NCI-H2196 treated with DMSO at 0.1 percent for 48 hours (cell line): Measurements from ENCODE around the gene SOCS6.
"Not testable (repeated sequence)": the region's sequence is repeated elsewhere in the genome, so short reads cannot be mapped to it uniquely, and the experiment has no call there.

Experiments used
- DNase-seq: peaks from one replicate; lab custom pipeline; 2025; ENCODE audit not compliant: unreplicated experiment; lab: John Stamatoyannopoulos, UW

SOCS6 gene

DNA sequence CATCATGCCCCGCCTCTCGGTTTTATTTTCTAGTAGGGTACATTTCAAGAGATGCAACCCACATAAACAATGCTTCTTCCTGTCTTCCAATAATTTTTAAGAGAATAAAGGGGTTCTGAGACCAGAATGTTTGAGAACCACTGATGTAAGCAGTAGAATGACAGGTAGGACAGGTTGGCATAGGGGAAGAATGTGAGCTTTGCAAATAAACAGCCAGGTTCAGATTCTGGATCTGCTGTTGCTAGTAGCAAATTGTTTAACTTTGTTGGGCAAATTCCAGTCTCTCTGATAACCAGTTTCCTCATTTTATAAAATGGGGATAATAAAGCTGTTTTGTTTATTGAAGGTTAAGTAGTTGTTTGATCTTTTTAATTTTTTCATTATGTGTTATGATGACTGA is 32.8 kb downstream of the SOCS6 start:
- DNase-seq: no peak

DNA sequence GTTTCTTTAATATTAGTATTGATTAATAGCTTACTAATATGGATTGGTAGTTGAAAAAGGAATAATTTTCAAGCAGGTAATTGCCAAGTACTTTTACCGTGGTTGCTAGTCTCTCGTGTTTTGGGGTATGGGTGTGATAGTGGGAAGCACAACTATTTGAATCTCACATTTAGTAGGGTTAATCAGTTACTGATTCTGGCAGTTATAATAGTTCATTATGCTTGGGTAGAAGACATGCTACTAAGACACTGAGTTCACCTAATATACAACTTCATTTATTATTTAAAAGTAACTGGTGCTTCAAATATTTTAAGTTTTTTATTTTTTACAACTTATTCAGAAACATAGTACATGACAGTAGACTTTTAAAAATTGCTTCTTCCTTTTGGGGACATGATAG is 33.5 kb downstream of the SOCS6 start:
- DNase-seq: no peak

DNA sequence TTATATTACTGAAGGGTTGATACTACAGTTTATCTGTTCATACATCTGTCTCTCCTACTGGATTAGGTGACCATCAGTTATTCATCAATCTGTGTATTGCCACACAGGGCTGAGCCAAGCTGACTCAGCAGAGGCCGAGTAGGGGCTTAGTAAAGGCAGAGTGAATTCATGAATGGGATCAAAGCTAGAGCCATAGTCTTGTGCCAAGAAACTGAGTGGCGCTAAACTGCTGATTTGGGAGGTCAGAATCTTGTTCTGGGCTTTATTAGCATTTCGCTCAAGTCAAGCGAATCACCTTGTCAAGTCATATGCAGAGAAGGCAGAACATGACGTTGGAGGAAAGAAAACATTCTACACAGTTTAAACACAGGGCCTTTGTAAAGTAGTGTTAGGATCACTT is 34.1 kb downstream of the SOCS6 start:
- no peak for DNase-seq

DNA sequence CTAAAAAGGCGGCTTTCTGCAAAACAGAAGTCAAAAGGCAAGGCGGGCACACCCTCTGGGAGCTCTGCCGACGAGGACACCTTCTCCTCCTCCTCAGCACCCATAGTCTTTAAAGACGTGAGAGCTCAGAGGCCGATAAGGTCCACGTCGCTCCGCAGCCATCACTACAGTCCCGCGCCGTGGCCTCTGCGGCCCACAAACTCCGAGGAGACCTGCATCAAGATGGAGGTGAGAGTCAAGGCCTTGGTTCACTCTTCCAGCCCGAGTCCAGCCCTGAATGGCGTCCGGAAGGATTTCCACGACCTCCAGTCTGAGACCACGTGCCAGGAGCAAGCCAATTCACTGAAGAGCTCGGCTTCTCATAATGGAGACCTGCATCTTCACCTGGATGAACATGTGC is 36.1 kb downstream of the SOCS6 start:
- no peak for DNase-seq

DNA sequence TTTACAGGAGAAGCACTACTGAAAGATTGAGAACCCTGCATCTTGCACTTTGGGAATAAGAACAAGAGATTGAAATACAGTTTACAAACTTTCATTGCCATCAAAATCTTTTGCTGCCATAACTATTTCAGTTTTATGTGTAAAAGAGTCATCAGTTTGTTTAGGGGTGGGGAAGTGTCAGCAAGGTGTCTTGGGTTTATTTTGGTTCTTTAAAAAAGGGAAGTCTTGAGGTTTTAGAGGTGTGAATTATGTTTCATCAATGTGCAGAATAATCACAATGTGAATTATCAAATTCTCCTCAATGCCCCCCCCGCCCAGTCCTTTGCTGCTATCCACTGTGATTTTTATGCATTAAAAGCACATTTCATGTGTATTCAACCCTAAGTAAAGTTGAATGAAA is 37.4 kb downstream of the SOCS6 start:
- DNase-seq: no peak

DNA sequence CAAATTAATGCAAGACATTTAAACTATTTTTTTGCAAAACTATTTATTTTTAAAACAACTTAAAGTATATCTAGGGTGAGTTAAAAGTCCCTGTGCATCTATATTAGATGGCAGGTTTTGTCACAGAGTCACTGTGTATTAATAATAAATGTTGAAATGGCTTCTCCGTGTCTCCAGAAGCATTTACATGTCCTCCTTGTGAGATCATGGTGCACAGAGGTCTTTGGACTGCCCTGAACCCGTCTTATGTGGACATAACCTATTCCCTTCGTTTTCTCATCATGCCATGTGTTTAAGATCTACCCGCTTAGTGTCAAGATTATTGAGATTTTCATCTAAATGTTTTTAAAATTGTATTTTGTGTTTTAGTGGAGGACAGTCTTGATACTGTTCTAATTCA is 39.3 kb downstream of the SOCS6 start:
- DNase-seq: no peak

DNA sequence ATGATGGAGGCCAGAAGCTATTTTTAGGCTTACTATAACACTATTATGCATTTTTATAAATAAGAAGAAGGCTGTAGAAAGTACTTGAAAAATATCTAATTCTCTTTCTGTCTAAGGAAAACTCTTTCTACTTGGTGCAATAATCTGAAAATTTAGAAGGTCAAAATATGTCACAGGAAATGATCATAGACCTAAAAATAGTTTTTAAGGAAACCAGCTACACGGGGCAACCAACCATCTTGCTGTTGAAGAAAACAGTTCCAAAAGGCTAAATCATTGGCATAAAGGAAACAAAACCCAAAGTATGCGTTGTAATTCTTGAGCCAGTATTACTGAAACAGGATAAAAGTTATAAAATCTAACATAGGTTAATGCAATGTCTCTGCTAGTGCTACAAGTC is 40.2 kb downstream of the SOCS6 start:
- DNase-seq: no peak

DNA sequence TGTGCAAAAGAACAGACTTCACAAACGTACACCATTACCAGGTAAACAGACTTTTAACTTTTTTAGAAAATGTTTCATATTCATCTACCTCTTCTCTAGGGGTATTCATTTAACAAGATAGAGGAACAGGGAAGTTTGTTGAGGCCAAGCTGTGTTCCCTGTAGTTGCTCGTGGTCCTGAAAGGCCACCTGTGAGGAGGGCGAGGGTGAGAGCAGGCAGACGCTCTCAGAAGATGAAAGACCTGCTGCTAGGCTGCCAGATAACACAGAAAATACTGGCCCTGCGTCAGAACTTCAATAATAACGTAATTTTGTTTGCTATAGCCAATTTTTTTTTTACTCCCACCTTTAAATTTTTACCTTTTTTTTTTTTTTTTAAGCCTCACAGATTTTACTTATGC is 42.0 kb downstream of the SOCS6 start:
- no peak for DNase-seq

GRCh38 chr18:70331456-70332097 is 42.7 kb downstream of the SOCS6 start:
- no peak for DNase-seq

GRCh38 chr18:70332694-70333093 is 43.8 kb downstream of the SOCS6 start:
- DNase-seq: no peak

DNA sequence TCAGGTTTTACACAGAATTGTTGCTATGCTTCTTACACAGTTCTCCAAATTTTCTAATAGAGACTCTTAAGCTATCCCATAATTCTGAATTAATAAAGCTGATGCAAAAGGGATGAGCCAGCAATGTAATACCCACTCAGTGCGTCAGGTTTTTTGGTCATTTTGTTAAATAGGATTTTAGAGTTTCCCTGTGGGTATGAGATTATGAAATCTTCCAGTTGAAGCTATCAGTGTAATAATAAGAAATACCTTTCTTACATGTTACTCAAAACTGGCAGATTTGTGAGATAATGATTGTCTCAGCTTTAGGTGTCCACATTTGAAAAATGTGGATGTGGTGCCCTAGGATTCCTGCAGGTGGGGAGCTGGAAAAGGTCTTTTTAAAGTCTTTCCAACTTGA is 44.5 kb downstream of the SOCS6 start:
- DNase-seq: no peak

- DNase-seq: no peak
Measured at GRCh38 chr18:70333757-70334156, 44.9 kb downstream of the SOCS6 start.

GRCh38 chr18:70334264-70334663 is 45.4 kb downstream of the SOCS6 start:
- no peak for DNase-seq

DNA sequence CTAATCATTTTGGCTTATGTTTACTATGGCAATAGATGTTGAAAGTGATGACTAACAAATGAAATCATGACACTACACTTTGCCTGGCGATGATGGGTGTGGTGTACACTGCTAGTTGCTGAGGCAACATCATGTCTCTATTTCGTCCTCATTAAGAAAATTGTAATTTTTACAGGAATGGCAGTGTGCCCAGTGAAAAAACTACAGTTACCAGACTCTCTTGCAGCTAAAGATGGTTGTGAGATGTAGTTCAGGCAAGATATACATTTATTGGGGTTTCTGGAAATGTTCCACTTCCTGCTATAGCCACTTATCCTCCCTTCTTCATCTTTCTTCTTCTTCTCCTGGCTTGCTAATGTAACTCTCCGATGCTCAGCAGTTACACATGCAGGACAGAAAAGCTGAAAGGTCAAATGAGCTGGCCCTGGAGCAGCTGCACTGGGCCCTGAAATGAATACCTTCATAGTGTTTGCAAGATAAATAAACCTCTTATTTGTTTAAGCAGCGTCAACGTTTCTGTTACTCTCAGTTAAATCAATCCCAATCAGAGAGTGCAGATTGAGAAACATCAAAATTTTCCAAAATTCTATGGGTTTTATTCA is 46.0 kb downstream of the SOCS6 start:
- no peak for DNase-seq

DNA sequence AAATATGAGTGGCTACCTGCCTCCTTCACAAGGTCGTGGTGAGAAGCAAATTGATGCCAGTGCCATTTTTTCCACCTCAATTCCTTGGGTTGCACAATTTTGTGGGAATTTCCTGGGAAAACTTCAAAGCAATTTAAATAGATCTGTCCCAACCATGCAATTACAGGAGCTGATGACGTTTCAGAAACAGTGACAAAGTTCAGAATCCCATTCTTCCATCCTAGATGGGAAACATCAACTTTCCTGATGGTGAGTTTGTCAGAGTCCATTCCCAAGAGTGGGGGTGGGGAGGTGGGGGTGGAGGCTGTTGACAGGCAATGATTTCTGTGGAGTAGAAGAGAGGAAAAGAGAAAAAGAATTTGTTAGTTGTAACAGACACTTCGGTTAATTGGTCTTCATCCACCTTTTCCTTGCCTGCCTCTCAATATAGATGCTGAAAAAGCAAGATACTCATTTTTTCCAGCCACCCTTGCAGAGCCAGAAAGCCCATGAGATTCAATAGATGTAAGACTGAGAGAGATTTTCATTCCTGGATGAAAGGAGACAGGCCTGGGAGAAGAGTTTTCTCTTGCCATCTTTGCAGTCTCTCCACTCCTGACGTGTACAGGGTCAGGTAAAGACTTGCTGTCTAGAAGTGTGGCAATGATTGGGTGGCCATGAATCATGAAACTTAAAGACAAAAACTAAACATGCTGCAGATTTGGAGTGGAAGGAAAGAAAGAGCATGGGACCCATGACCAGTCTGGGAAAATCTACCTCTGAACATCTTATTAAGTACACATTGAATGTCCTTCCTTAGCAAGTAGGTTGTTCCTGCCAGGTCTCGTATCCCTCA is 47.3 kb downstream of the SOCS6 start:
- DNase-seq: no peak

DNA sequence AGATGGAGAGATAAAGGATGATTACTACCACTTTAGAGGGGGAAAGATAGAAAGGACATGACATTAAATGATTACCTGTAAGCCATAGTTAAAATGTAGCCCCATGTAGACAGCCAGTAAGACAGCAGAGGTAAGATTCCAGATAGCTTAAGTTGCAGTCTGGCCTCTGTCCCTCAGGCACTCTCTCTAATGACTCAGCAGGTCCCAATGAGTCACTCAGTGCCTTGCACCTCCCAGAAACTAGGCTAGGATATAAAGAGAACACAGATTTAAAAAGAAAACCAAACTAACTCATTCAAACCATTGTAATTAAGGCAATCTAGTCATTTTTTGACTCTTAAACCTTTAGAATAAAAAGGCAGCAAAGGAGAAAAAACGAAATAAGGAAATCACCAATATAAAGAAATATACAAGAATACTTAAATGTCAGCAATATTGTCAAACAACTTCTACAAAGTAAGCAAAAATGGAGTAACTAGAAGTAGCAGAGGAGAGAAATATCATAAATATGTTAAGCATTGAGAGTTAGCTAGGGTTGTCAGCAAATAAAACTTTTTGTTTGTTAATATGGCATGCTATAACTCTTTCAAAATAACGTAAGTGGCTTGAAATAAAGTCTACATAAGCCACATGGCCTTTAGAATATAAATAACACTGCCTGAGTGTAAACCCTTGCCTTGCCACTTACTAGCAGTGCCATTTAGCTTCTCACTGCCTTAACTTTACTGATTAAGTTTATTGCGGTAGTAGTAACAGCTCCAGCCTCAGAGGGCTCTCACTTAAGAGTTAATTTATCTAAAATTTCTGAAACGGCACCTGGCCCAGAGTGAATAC is 48.5 kb downstream of the SOCS6 start:
- no peak for DNase-seq

- DNase-seq: no peak
Measured at GRCh38 chr18:70338890-70339289, 50.0 kb downstream of the SOCS6 start.

DNA sequence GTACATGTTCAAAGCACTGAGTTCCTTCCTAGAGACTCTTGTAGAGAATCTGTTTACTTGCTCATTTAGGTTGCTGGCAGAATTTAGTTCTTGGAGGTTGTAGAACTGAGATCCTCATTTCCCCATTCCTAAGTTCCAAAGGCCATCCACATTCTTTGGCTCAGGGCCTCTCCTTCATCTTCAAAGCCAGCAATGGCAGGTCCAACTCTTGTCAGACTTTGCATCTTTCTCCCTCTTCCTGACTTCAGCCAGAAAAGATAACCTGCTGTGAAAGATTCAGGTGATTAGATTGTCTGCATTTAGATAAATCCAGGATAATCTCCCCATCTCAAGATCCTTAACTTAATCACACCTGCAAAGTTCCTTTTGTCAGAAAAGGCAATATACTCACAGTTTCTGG is 51.1 kb downstream of the SOCS6 start:
- no peak for DNase-seq

DNA sequence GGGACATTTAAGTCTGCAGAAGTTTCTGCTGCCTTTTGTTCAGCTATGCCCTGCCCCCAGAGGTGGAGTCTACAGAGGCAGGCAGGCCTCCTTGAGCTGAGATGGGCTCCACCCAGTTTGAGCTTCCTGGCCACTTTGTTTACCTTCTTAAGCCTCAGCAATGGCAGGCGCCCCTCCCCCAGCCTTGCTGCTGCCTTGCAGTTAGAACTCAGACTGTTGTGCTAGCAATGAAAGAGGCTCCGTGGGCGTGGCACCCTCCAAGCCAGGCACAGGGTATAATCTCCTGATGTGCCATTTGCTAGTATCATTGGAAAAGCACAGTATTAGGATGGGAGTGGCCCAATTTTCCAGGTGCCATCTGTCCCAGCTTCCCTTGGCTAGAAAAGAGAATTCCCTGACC is 59.6 kb downstream of the SOCS6 start:
- not testable (repeated sequence) for DNase-seq

- DNase-seq: no peak
Measured at GRCh38 chr18:70349316-70349715, 60.5 kb downstream of the SOCS6 start.

GRCh38 chr18:70354080-70354479 is 65.2 kb downstream of the SOCS6 start:
- DNase-seq: no peak
